NAMALWA (cell line): ENCODE measurements around the gene MEX3C.
A peak's percentile ranks its signal among the peaks of the same experiment; 100 is the strongest.

Experiments
- DNase-seq: peaks from one replicate; pipeline ENCODE4 v3.0.0-alpha.2; 2015; ENCODE audit warnings: low spot score

MEX3C gene

GRCh38 chr18:51191128-51191717, 6.3 kb downstream of the MEX3C start:
- peak; percentile 70 for DNase-seq

- DNase-seq: no peak
Observed at GRCh38 chr18:51190000-51190399, 7.5 kb downstream of the MEX3C start.

- DNase-seq: no peak
Observed at GRCh38 chr18:51188024-51188701, 9.3 kb downstream of the MEX3C start.

GRCh38 chr18:51185075-51185474, 12.4 kb downstream of the MEX3C start:
- DNase-seq: no peak

GRCh38 chr18:51184091-51184457, 13.4 kb downstream of the MEX3C start:
- no peak for DNase-seq

GRCh38 chr18:51183372-51184090, 13.9 kb downstream of the MEX3C start:
- no peak for DNase-seq

GRCh38 chr18:51182824-51183223, 14.7 kb downstream of the MEX3C start:
- DNase-seq: no peak

GRCh38 chr18:51171625-51172259, 25.7 kb downstream of the MEX3C start:
- DNase-seq: no peak

GRCh38 chr18:51171223-51171622, 26.3 kb downstream of the MEX3C start:
- DNase-seq: no peak

GRCh38 chr18:51170664-51171063, 26.8 kb downstream of the MEX3C start:
- no peak for DNase-seq

- DNase-seq: no peak
Observed at GRCh38 chr18:51169731-51170130, 27.8 kb downstream of the MEX3C start.

GRCh38 chr18:51168960-51169662, 28.4 kb downstream of the MEX3C start:
- no peak for DNase-seq

- no peak for DNase-seq
Observed at GRCh38 chr18:51168026-51168742, 29.3 kb downstream of the MEX3C start.

GRCh38 chr18:51165296-51165695, 32.2 kb downstream of the MEX3C start:
- no peak for DNase-seq

- DNase-seq: no peak
Observed at GRCh38 chr18:51164761-51165281, 32.7 kb downstream of the MEX3C start.

GRCh38 chr18:51164342-51164741, 33.1 kb downstream of the MEX3C start:
- DNase-seq: no peak

- no peak for DNase-seq
Observed at GRCh38 chr18:51163543-51163942, 33.9 kb downstream of the MEX3C start.

GRCh38 chr18:51162617-51163016, 34.9 kb downstream of the MEX3C start:
- DNase-seq: no peak

GRCh38 chr18:51160646-51161045, 36.8 kb downstream of the MEX3C start:
- no peak for DNase-seq

GRCh38 chr18:51157215-51157614, 40.3 kb downstream of the MEX3C start:
- DNase-seq: no peak

- peak; percentile 80 for DNase-seq
Observed at GRCh38 chr18:51154431-51155063, 42.9 kb downstream of the MEX3C start.
